Activated CD4-positive, CD25-positive, alpha-beta regulatory T cell treated with anti-CD3 and anti-CD28 coated beads, Interleukin-2, amount 50 U/mL, for 24 hours (primary cell): ENCODE measurements around the gene CDC42BPG.
"Not testable (repeated sequence)": the region's sequence is repeated elsewhere in the genome, so short reads cannot be mapped to it uniquely, and the experiment has no call there.

ENCODE experiments used
- ATAC-seq, 2 donors: fragments of 150-1000 bp; cut with Tn5 transposase; one replicate each; pipeline ENCODE4 v1.10.0; 2021; ENCODE audit warnings: mild to moderate bottlenecking in 1 of 2, moderate library complexity in 1 of 2

CDC42BPG gene

GRCh38 chr11:64834031-64834722 lies 10.3 kb downstream of the CDC42BPG start:
- no peak for ATAC-seq

GRCh38 chr11:64833509-64833908 lies 10.9 kb downstream of the CDC42BPG start:
- no peak for ATAC-seq

- no peak for ATAC-seq
Observed at GRCh38 chr11:64833198-64833502, 11.3 kb downstream of the CDC42BPG start.

- no peak for ATAC-seq
Observed at GRCh38 chr11:64832467-64833197, 11.8 kb downstream of the CDC42BPG start.

- ATAC-seq, result no peak
Observed at GRCh38 chr11:64831411-64831891, 13.0 kb downstream of the CDC42BPG start.

- ATAC-seq, result no peak
Observed at GRCh38 chr11:64829536-64830251, 14.8 kb downstream of the CDC42BPG start.

GRCh38 chr11:64827451-64827839 lies 17.0 kb downstream of the CDC42BPG start:
- no peak for ATAC-seq

GRCh38 chr11:64826578-64827450 lies 17.6 kb downstream of the CDC42BPG start:
- no peak for ATAC-seq

GRCh38 chr11:64826062-64826461 lies 18.4 kb downstream of the CDC42BPG start:
- no peak for ATAC-seq

GRCh38 chr11:64823568-64824119 lies 20.8 kb downstream of the CDC42BPG start:
- no peak for ATAC-seq

- no peak for ATAC-seq
Observed at GRCh38 chr11:64817476-64817875, 27.0 kb downstream of the CDC42BPG start.

- ATAC-seq, result not testable (repeated sequence)
Observed at GRCh38 chr11:64815433-64815832, 29.0 kb downstream of the CDC42BPG start.

GRCh38 chr11:64814712-64815187 lies 29.7 kb downstream of the CDC42BPG start:
- no peak for ATAC-seq

GRCh38 chr11:64813826-64814225 lies 30.6 kb downstream of the CDC42BPG start:
- ATAC-seq, result no peak

GRCh38 chr11:64810891-64811272 lies 33.6 kb downstream of the CDC42BPG start:
- ATAC-seq, result peak; percentile 29 to 30

- peak; percentile 94 to 95 for ATAC-seq
Observed at GRCh38 chr11:64810271-64810890, 34.1 kb downstream of the CDC42BPG start, which contains the start of gene MEN1. MEN1 (minus strand) TSS chr11:64810551; CDS start chr11:64810109, 442 bp downstream.

- ATAC-seq, result peak; percentile 3 to 26
Observed at GRCh38 chr11:64809781-64810241, 34.6 kb downstream of the CDC42BPG start.

- ATAC-seq, result no peak
Observed at GRCh38 chr11:64805481-64805880, 39.0 kb downstream of the CDC42BPG start.

GRCh38 chr11:64804346-64805210 lies 39.9 kb downstream of the CDC42BPG start:
- ATAC-seq, result no peak

- ATAC-seq, result no peak
Observed at GRCh38 chr11:64803846-64804345, 40.6 kb downstream of the CDC42BPG start.
